ENCODE results near the gene PISD.
"Not testable (repeated sequence)": the region's sequence is repeated elsewhere in the genome, so short reads cannot be mapped to it uniquely, and the experiment has no call there.

The PISD gene

DNA sequence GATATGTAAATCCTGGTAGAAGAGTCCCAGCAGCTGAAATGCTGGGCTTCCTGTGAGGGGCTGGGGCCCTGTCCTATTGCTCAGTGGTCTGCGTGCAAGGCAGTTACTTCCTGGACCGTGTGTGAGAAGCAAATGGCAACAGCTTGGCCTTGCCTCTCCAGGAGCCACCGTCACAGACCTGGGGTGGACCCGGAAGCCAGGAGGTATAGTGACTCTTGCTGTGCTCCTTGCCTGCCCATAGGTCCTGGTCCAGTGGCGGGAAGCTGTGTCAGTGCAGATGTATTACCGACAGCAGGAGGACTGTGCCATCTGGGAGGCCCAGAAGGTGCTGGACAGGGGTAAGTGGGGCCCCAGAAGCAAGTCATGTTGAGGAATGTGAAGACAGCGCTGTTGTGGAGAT is 54.3 kb downstream of the PISD start:
- DNase-seq (ENCODE audit: low read depth in 2 of 2): no peak

DNA sequence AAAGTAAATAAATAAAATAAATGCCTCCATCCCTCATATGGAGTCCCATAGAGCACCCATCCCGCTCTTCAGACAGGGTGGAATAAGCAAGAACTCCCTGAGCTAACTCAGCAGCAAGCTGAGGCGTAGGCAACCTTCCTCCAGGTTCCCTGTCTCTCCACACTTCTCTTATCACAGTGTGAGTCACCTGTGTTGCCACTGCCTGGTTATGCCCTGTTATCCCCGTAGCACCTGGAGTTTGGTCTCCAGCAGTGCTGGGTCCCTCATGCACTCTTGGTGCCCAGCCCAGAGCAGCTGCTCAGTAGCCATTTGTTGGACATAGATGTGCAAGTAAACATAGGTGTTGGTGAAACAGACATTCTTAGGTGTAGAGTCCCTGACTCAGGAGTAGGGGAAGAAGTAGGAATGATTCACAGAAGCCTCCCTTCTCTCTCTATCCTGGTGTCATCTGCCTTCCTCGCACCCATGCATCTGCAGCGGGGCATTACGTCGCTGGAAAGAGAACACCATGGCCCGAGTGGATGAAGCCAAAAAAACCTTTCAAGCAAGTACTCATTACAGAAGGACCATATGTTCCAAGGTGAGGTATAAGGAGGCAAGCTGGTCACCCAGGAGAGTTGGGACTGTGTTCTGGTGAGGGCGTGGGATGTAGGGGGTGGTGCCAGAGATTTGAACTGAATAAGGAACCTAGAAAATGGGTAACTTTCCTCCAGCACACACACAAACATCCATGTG is 56.0 kb downstream of the PISD start:
- DNase-seq (ENCODE audit: low read depth in 2 of 2): no peak

DNA sequence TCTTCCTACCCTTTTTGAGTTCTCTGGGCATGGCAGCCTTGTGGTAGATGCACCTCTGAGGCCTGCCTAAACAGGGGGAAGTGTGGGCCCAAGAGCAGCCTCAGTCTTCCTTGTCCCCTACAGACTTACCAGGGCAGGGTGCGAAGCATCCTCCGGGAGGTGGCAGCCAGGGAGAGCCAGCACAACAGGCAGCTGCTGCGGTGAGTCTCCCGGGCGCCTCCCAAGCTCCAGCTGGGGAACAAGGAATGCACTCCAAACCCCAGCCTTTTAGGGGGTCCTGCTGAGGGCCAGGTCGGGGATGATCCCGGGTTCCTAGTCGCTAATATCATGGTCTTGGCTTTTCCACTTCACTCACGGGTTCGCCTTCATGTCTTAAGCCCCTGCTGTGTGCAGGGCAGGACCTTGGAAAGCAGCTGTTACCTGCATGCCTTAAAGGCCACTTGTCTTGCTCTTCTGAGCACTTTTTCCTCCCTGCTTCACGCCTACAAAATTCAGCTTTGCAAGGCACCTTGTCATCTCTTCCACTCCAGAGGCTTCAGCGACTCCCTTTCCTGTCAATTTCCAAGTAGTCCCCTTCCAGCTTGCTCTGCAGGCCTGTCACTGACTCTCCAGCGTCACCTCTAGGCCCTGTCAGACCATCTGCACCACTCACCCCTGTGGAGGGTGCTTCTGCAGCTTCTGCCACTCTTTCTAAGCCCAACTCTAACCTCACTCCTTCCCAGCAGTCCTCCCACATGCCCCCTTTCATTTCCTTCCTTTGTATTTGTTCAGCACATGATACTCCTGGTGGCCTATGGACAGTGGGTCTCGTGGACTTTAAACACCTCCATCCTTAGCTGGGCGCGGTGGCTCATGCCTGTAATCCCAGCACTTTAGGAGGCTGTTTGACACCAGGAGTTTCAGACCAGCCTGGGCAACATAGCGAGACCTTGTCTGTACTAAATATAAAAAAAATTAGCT is 57.0 kb downstream of the PISD start:
- no peak for DNase-seq (ENCODE audit: low read depth in 2 of 2)

DNA sequence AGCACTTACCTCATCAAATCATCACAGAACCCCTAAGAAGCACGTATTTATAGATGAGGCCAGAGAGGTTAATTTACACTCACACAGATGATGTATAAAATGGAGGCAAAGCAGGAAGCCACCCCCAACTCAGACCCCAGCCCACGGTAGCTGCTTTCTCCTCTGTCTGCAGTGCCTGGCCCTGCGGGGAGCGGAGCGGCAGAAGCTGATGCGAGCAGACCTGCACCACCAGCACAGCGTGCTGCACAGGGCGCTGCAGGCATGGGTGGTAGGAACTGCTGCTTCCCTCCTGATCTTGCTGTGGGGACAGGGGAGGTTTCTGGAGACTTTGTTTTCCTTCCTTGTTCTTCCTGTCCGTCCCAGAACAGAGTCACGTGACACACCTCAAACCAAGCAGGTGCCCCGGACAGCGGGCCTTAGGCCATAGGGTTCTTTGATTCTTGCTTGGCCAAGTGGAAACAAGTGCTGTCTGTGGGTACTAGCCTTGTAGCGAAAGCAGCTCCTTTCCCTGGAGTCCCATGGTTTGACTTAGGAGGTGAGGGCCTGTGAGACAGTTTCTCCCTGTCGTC is 57.8 kb downstream of the PISD start:
- DNase-seq (ENCODE audit: low read depth in 2 of 2): no peak

DNA sequence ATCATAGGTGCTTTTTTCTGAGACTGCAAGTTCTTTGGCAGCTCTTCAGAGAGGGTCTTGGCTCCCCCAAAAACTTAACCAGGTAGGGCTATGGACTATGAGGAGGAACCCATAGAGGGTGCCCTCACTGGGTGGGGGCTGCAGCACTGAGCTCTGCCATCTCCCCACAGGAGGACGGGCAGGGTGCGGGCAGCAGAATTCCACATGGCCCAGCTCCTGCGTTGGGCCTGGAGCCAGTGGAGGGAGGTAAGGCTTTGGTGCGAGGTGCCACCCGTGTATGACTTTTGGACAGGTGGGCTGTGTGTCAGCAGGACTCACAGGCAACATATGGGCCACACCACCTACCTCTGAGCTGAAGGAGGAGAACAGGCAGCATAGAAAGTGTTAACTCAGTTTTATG is 58.4 kb downstream of the PISD start:
- no peak for DNase-seq (ENCODE audit: low read depth in 2 of 2)

DNA sequence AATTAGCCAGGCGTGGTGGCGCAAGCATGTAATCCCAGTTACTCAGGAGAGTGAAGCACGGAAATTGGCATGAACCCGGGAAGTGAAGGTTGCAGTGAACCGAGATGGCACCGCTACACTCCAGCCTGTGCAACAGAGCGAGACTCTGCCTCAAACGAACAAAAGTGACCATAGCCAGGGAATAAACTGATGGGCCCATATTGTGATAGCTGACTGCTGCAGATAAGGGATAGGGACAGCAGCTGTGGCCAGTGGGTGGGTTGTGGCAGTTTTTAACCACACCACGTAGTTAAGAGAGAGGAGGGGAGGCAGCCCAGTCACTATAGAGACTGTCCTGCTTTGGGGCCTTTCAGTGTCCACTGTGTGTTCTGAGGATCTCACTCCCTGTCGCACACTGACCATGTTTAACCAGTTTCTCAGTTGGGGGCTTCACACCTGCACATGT is 58.9 kb downstream of the PISD start:
- no peak for DNase-seq (ENCODE audit: low read depth in 2 of 2)

DNA sequence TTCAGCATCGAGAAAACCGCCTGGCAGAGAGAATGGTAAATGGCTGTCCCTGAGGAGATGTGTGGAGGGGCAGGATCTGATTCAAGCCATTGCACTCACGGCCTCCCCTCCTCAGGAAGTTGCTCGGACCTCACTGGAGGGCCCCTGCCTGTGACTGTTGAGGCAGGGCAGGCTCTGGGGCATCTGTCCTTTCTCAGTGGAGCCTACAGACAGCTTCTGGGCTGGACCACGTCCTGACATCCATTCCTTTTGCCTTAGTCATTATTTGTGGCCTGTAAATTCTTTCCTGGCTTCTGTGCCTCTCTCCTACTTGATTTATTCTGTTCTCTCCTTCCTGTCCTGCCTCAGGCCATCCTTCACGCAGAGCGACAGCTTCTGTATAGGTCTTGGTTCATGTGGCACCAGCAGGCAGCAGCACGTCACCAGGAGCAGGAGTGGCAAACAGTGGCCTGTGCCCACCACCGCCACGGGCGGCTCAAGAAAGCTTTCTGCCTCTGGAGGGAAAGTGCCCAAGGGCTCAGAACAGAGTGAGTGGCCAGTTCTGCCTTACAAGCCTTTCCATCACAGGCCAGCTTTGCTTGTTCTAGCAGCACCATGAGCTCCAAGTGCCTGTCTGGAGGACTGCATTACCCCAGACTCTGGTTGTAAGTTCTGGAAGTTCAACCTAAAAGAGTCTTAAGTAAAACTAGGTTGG is 59.6 kb downstream of the PISD start:
- DNase-seq (ENCODE audit: low read depth in 2 of 2): no peak

DNA sequence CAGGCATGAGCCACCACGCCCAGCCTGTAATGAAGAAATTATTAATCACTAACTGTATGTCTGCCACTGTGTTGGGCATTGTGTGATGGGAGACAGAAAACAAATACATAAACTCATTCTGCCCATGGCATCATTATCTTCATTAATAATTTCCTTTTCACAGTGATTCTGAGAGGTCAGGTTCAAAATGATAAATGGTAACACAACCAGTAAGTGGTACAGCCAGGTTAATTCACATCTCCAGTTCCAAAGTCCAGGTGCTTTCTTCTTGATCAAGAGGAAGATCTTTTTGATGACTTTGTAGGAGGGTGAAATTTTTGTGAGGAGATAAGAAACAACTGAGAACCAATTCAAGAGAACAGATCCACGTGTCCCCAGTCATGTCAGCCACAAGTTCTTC is 66.7 kb downstream of the PISD start:
- no peak for DNase-seq (ENCODE audit: low read depth in 2 of 2)

DNA sequence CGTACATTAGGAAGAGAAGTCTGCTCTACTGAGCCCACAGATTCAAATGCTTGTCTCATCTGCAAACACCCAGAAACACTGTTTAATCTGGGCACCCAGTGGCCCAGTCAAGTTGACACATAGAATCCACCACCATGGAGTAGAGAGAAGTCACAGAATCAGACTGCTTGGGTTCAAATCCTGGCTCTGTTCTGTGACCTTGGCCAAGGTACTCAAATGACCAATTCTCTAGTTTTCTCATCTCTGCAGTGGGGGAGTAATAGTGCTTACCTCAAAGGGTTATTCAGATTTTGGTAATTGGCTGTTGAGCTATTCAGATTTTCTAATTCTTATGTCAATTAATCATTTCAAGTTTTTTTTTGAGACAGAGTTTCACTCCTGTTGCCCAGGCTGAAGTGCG is 71.9 kb downstream of the PISD start:
- not testable (repeated sequence) for DNase-seq (ENCODE audit: low read depth in 2 of 2)

DNA sequence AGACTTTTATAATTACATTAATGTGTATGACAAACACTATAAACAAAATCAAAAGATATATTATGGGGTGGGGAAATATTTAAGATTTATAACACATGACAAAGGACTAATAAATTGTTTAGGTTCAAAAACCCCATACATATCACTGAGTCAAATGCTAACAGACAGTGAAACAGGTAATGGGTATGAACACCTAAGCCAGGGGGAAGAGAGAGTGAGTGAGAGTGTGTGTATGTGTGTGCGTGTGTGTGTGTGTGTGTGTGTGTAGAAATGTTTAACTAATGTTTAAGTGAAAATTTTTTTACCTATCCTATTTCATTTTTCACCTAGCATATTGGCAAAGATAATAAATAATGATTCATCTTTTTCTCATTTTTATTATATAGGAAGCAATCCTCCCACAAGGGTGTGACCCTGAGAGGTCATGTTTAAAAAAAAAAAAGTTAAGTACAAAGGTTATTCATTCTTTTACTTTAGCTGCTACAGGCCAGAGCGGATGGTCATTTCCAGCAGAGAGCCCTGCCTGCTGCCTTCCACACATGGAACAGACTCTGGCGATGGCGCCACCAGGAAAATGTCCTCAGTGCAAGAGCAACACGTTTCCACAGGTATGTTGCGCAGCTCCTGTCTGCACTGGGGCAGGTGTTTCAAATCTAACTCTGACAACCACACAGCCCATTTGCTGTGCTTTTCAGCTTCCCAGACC is 72.9 kb downstream of the PISD start:
- DNase-seq (ENCODE audit: low read depth in 2 of 2): no peak

DNA sequence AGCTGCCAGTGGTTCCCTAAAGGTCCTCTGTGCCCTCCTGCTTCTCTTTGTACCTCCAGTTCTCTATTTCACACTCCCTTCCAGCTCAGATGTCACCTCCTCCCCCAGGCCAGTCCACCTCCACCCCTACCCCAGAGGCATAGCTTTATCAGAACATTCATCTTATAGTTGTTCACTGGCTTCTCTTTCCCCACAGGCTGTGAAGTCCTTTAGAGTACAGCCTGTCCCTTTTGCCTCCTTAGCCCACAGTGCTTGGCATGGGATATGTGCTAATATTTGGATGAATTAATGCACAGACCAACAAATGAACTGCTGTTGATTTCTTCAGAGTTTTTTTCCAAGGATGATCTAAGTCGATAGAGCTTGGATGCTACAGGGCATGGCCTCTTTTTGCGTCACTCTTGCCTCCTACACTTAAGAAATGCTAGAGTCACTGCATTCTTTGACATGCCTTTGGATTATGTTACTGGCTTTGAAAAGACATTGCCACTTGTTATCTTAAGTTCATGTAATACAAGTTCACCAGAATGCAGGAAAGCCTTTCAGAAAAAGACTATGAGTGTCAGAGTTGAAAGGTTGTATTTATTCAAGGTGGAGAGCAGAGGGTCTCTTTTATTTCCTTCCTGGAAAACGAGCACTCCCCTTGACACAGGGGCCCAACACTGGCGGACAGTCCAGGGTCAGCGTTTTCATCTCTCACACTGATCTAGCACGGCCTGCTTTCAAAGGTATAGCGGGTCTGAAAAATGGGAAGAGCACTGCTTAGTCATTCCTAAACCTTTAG is 75.7 kb downstream of the PISD start:
- no peak for DNase-seq (ENCODE audit: low read depth in 2 of 2)

DNA sequence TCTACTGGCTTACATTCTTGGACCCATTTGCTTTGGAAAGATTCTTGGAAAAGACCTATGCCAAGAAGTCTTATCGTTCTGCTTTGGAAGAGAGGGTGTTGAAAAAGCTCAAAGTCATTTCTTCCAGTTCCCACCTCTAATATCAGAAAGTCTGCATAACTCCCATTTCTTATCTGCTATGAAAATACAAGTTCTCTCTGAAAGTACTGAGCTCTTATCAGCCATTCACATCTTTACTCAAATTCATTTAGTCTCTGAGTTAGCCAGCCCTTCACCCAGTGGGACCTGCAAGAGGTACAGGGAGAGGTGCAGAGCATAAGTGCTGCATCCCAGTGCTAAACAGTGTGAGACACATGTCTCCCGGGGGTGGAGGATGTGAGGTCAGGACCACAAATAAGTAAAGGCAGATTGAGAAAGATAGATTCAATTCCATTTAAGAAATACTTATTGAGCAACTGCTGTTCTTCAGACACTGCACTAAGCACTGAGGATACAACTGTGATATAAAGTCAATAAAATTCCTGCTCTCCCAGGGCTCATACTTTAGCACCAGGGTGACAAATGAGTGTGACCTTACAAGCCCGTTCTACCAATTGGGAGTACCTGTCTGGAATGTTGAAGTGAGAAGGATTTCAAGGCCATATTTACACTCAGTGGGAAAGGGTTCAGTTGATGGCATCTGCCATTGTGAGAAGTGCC is 76.7 kb downstream of the PISD start:
- no peak for DNase-seq (ENCODE audit: low read depth in 2 of 2)

DNA sequence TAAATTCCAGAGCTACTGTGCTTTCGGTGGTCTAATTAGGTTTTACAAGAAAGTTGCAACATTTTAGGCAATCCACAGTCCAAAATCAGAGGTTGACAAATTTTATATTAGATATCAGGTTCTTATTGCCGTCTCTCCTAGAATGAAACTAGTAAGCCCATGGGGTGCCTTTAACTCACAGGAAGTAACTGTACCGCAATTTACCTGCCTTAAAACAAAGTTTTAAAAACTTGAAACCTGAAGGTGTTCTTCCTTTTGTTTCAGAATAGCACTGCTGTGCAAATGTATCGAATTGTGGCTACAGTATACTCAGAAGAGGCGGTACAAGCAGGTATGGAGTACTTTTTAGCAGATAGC is 77.2 kb downstream of the PISD start:
- no peak for DNase-seq (ENCODE audit: low read depth in 2 of 2)

DNA sequence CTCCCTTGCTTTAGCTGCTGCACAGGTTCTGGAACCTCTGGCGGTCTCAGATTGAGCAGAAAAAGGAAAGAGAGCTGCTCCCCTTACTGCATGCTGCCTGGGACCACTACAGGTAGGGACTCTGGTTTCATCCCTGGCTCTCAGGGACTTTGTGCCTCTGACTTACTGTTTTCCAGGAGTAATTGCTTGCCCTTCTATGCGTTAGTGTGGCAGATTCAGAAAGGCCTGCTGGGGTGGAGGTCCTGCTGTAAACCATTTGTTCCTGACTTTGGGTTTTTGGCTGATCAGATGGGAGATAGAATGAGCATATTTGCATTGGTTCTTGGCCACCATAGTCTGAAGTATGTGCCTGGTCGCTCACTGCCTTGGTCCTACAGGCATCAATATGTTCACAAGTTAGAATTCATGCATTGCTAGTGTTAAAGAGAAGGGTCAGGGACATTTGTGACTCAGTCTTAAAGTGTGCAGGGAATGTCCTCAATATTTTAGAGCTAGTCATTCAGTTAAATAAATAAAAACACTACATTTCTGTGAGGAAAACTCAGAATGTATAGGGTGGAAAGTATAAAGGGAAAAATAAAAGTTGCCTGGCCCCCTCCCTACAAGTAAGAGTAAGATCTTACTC is 78.0 kb downstream of the PISD start:
- DNase-seq (ENCODE audit: low read depth in 2 of 2): no peak

DNA sequence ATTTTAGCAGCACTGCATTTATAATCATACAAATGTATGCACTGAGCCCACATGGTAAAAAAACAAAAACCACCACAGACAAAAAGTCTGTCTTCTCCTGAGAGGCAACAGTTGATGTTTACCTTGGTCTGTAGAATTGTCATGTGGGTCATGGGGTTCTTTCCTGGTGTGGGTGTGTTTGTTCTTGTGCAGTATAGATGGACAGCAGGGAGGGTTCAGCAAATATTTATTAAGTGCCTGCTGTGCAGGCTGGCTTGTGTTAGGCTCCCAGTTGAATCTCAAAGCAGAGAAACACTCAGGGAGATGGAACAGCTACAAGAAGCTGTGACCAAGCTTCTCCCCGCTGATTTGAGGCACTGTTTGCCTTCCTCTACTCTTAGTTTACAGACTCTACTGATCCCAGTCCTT is 82.2 kb downstream of the PISD start:
- no peak for DNase-seq (ENCODE audit: low read depth in 2 of 2)

DNA sequence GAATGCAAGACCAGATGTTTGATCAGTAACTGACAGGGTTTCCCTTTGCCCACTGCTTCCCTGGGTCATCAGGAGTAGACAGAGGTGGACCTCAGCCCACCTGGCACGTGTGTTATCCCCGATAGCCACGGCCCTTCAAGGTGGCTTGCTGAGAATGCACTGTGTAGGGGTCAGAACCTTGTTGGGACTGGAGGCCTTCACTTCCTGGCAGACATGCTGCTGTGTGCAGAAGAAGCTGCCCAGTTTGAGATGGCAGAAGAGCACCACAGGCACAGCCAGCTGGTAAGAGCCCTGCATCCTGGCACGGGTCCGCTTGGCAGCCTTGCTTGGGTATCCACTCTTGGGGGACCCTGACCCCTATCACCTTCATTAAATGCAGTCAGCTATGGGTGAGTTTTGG is 83.8 kb downstream of the PISD start:
- no peak for DNase-seq (ENCODE audit: low read depth in 2 of 2)

DNA sequence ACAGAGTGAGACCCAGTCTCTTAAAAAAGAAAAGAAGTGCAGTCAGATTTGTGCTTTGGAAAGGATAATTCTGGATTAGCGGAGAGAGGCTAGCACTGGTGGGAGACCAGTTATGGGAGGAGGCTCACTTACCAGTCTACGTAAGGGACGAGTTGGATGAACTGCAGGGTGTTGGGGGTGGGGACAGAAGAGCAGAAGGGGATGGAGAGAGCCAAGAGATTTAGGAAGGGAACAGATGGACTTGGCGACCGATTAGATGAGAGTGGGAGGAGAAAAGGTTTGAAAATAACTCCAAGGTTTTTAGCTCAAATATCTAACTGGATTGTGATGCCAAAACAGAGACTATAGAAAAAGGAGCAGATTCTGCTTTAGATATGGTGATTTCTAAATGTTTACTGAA is 84.3 kb downstream of the PISD start:
- no peak for DNase-seq (ENCODE audit: low read depth in 2 of 2)

DNA sequence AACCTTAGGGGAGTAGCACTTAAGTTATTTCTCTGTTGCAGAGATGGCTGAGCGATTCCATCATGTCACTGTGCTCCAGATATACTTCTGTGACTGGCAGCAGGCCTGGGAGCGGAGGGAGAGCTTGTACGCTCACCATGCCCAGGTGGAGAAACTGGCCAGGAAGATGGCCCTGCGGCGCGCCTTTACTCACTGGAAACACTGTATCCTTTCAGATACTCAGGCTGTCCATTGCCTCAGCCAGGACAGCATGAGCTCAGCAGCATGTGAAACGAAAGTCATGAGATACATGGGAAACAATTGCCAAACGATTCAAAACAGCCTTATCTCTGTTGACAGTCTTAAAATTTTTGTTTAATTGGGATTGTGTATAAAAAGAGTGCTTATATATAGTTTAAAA is 86.8 kb downstream of the PISD start:
- no peak for DNase-seq (ENCODE audit: low read depth in 2 of 2)

DNA sequence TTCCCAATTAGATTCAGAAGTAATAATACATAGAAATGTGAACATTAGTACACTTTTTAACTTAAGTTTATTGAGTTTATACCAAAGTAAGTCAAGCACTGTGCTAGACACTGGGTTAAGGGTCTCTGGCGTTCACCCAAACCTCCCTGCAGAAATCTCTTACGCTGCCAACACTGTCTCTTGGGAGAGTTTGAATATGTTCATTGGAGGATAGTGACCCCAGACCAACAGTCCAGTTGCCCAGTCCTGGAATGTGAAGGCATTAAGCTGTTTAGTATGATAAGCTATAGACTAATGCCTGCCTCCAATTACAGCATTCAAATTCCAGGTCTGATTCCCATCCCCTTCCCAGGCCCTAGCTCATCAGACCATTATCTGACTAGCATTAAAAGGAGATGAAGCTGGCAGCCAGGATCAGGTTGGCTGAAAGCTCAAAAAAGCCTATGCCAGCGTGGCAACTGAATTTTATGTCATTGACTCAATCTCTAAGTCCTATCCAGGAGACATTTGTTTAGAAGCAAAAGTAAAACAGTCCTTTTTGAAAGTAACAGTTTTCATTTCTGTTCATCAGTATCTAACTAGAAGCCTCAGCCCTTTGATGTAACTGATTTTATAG is 87.9 kb downstream of the PISD start:
- no peak for DNase-seq (ENCODE audit: low read depth in 2 of 2)

Data from stimulated activated CD8-positive, alpha-beta memory T cell treated with anti-CD3 and anti-CD28 coated beads, Interleukin-15, amount 100 ng/mL, for 4 hours (primary cell).